Spleen (tissue), 11 donors: ENCODE results near the gene PRSS27. TPM values are rescaled to one million over a fixed set of nuclear protein-coding genes. Genes with fewer than 3 reads are reported as not detected.

Source experiments
- DNase-seq: peaks from one replicate; pipeline ENCODE4 v3.0.0-alpha.2; 2020
- H3K27ac ChIP-seq, 8 donors: fragments of 200-600 bp; sonication (generic) in 7 of 8; 1 replicate in 4 of 8; 2 replicates in 4 of 8; pipeline versions ENCODE4 v1.5.0 to v1.8.0; 2016 to 2021; ENCODE audit warnings: inconsistent platforms in 4 of 8, mild to moderate bottlenecking in 4 of 8, moderate library complexity in 1 of 8
- H3K27me3 ChIP-seq, 7 donors: fragments of 200-600 bp; sonication (generic) in 6 of 7; replicated peaks in 1 of 7; 1 replicate in 4 of 7; 2 replicates in 3 of 7; pipeline versions ENCODE4 v1.5.0 to v1.8.0; 2016 to 2021; ENCODE audit warnings: inconsistent platforms in 3 of 7, mild to moderate bottlenecking in 1 of 7
- H3K36me3 ChIP-seq, 6 donors: fragments of 200-600 bp; sonication (generic) in 5 of 6; 1 replicate in 4 of 6; 2 replicates in 2 of 6; pipeline versions ENCODE4 v1.5.0 to v1.8.0; 2016 to 2021; ENCODE audit warnings: inconsistent platforms in 2 of 6
- H3K4me1 ChIP-seq, 6 donors: fragments of 200-600 bp; sonication (generic) in 5 of 6; 1 replicate in 3 of 6; 2 replicates in 3 of 6; pipeline versions ENCODE4 v1.5.0 to v1.8.0; 2016 to 2021; ENCODE audit warnings: inconsistent platforms in 3 of 6
- H3K4me3 ChIP-seq, 8 donors: fragments of 200-600 bp; sonication (generic) in 7 of 8; 1 replicate in 4 of 8; 2 replicates in 4 of 8; pipeline versions ENCODE4 v1.5.0 to v1.8.0; 2016 to 2021; ENCODE audit warnings: inconsistent platforms in 4 of 8, mild to moderate bottlenecking in 4 of 8, moderate library complexity in 2 of 8
- H3K9me3 ChIP-seq, 8 donors: fragments of 200-600 bp; sonication (generic) in 7 of 8; 1 replicate in 4 of 8; 2 replicates in 4 of 8; pipeline versions ENCODE4 v1.5.0 to v1.8.0; 2016 to 2021; ENCODE audit warnings: inconsistent platforms in 4 of 8
- CTCF ChIP-seq, 11 experiments: fragments of 200-600 bp in 7 of 11; fragments of 450-650 bp in 4 of 11; sonication (generic) in 4 of 11; IDR thresholded peaks in 8 of 11; conservative IDR thresholded peaks in 3 of 11; 1 replicate in 7 of 11; 2 replicates in 4 of 11; pipeline versions ENCODE4 v1.4.0 to v1.8.0; 2016 to 2021; ENCODE audit warnings: antibody characterized with exemption in 11 of 11, inconsistent platforms in 4 of 11, mild to moderate bottlenecking in 1 of 11
- POLR2A ChIP-seq, 3 donors: fragments of 450-650 bp; IDR thresholded peaks; one replicate each; pipeline ENCODE4 v1.5.1; 2017; ENCODE audit warnings: antibody characterized with exemption in 3 of 3, mild to moderate bottlenecking in 1 of 3
- POLR2AphosphoS5 ChIP-seq, 3 donors: sonication (generic); formaldehyde crosslinking; IDR thresholded peaks; one replicate each; pipeline ENCODE4 v1.5.1; 2017; ENCODE audit warnings: antibody characterized with exemption in 3 of 3
- WGBS, 5 donors: extraction: QIAGEN DNeasy Blood & Tissue Kit in 3 of 5; methylation state at CpG; one replicate each; pipeline versions ENCODE4 v1.1.5 to v1.1.7; 2013 to 2018; 5-methylcytosine and 5-hydroxymethylcytosine counted together
- intact Hi-C: fragments of 100-400 bp; cut with DNase I; formaldehyde crosslinking; loops from one replicate; pipeline ENCODE4 v1.15.0; 2023; ENCODE audit warnings: low total_unique reads
- polyA plus RNA-seq, 3 donors: library from polyadenylated mRNA; stranded (reverse); fragments of 200-250 nt; gene quantifications; one replicate each; pipeline ENCODE4 v1.2.1, GENCODE V29; 2013
- total RNA-seq, 7 donors: library from RNA; depleted of rRNA in 3 of 7; stranded (reverse); fragments of >200 nt in 3 of 7; fragmentation: NEBNext Ultra II Directional in 4 of 7; extraction: Animal tissue kit (Norgen Biotek cat#: 25700) in 4 of 7; gene quantifications; one replicate each; pipeline versions ENCODE4 v1.1.0 to v1.2.1, GENCODE V29; 2016 to 2021
- donor health status: healthy with polysubstance abuse.
- donor health status: DM: no; HTN: no; CAD: no; lungs with moderate emphysema.
- donor health status: DM: no; HTN: no; CAD: no.
- donor health status: Bipolar disorder and iron deficiency.
- donor health status: healthy.
- donor health status: DM: no; HTN: no; CAD: no.
- donor health status: DM: yes; HTN: yes; CAD: no.

The PRSS27 gene
- total and polyA plus RNA-seq, 10 donors = 0.84 to 2.1 (median 1.2) TPM

- H3K4me3 ChIP-seq = no peak overlapping the region
- WGBS, 5 donors = 89 to 97% (median 94%) methylated on average over 11 to 12 of the region's 12 CpGs
- TF ChIP-seq POLR2A (IDR thresholded peaks at IDR 0.05) (no peak), CTCF (IDR thresholded peaks at IDR 0.05 in 8 of 11, conservative IDR thresholded peaks at IDR 0.05 in 3 of 11) (no peak), POLR2AphosphoS5 (IDR thresholded peaks at IDR 0.05) (no peak)
- intact Hi-C loops = no loop called here
- DNase-seq = peak; percentile 65
- no peaks in the 10 kb centered on the region for H3K36me3 ChIP-seq
- peaks cover 0 to 6% (median 0%) of the 10 kb centered on the region in 7 donors for H3K27me3 ChIP-seq
- H3K9me3 ChIP-seq = no peaks in the 10 kb centered on the region
- H3K4me1 ChIP-seq = no peaks in the 10 kb centered on the region
- H3K27ac ChIP-seq = no peak overlapping the region
Observed at GRCh38 chr16:2742323-2743006, 22.4 kb upstream of the PRSS27 start.

GRCh38 chr16:2741168-2741567 is 21.1 kb upstream of the PRSS27 start:
- H3K9me3 ChIP-seq = no peaks in the 10 kb centered on the region
- DNase-seq = no peak
- H3K4me3 ChIP-seq = no peak overlapping the region
- no peaks in the 10 kb centered on the region for H3K36me3 ChIP-seq
- 87 to 98% (median 91%) methylated on average over 3 to 4 of the region's 4 CpGs for WGBS, 5 donors
- intact Hi-C loops = no loop called here
- H3K27me3 ChIP-seq = peaks cover 0 to 6% (median 0%) of the 10 kb centered on the region in 7 donors
- TF ChIP-seq CTCF (IDR thresholded peaks at IDR 0.05 in 8 of 11, conservative IDR thresholded peaks at IDR 0.05 in 3 of 11) (no peak), POLR2A (IDR thresholded peaks at IDR 0.05) (no peak), POLR2AphosphoS5 (IDR thresholded peaks at IDR 0.05) (no peak)
- no peaks in the 10 kb centered on the region for H3K4me1 ChIP-seq
- H3K27ac ChIP-seq = no peak overlapping the region

- no peaks in the 10 kb centered on the region for H3K4me1 ChIP-seq
- no peaks in the 10 kb centered on the region for H3K36me3 ChIP-seq
- H3K27ac ChIP-seq = no peak overlapping the region
- H3K9me3 ChIP-seq = no peaks in the 10 kb centered on the region
- peaks cover 0 to 6% (median 0%) of the 10 kb centered on the region in 7 donors for H3K27me3 ChIP-seq
- no peak overlapping the region for H3K4me3 ChIP-seq
- DNase-seq = peak; percentile 70
- intact Hi-C loops = no loop called here
- TF ChIP-seq POLR2A (IDR thresholded peaks at IDR 0.05) = no peak
- TF ChIP-seq POLR2AphosphoS5 (IDR thresholded peaks at IDR 0.05) = no peak
- WGBS, 5 donors = 87 to 94% (median 91%) methylated on average over 6 of the region's 6 CpGs
Observed at GRCh38 chr16:2740476-2740875, 20.5 kb upstream of the PRSS27 start.

GRCh38 chr16:2739625-2740430 is 19.8 kb upstream of the PRSS27 start:
- 66 to 84% (median 71%) methylated on average over 8 of the region's 8 CpGs for WGBS, 5 donors
- Histone ChIP-seq H3K9me3 (no peaks in the 10 kb centered on the region), H3K27ac (no peak overlapping the region), H3K27me3 (peaks cover 0 to 6% (median 0%) of the 10 kb centered on the region in 7 donors), H3K36me3 (no peaks in the 10 kb centered on the region), H3K4me3 (no peak overlapping the region), H3K4me1 (no peaks in the 10 kb centered on the region)
- peak in 1 of 3 donors; percentile 22 for TF ChIP-seq POLR2AphosphoS5 (IDR thresholded peaks at IDR 0.05)
- TF ChIP-seq POLR2A (IDR thresholded peaks at IDR 0.05) = no peak
- TF ChIP-seq CTCF (IDR thresholded peaks at IDR 0.05 in 8 of 11, conservative IDR thresholded peaks at IDR 0.05 in 3 of 11) = no peak
- DNase-seq = peak; percentile 70
- intact Hi-C loops = no loop called here
